Measurements from ENCODE around the gene CLCC1. TPM values are rescaled to one million over a fixed set of nuclear protein-coding genes. Genes with fewer than 3 reads are reported as not detected.

Gene CLCC1
- total and polyA plus RNA-seq, 2 experiments from 2014 or later, result 16.6 to 18.4 TPM

DNA sequence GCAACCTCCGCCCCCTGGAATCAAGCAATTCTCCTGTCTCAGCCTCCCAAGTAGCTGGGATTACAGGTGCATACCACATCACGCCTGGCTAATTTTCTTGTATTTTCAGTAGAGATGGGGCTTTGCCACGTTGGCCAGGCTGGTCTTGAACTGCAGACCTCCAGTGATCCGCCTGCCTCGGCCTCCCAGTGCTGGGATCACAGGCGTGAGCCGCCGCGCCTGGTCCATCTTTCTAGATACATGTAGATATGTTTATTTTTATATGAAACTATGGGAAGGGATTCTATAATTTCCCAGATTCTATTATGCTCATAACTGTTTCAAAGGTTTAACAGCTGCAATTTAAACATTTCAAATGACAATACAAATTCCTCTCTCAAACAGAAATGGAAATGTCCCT is 27.1 kb downstream of the CLCC1 start:
- Histone ChIP-seq H3K36me3 (ENCODE audit: insufficient read depth) (peaks cover 61% of the 10 kb centered on the region), H3K79me2 (replicated peaks; ENCODE audit: insufficient read depth) (no peaks in the 10 kb centered on the region), H4K20me1 (replicated peaks; ENCODE audit: insufficient read depth) (peaks cover 8% of the 10 kb centered on the region; the same call in 1 of the 2 replicates), H3K9me2 (ENCODE audit: insufficient read depth) (no peaks in the 10 kb centered on the region), H3K4me3 (no peak overlapping the region), H2AFZ (no peak overlapping the region), H3K27ac (ENCODE audit: low read depth) (no peak overlapping the region), H3K4me2 (no peak overlapping the region), H3K27me3 (ENCODE audit: insufficient read depth) (no peaks in the 10 kb centered on the region), H3F3A (replicated peaks; ENCODE audit: low read depth) (no peaks in the 10 kb centered on the region), H3K4me1 (ENCODE audit: insufficient read depth) (no peaks in the 10 kb centered on the region)
- H3K4me1 Mint-ChIP-seq, result no peaks in the 10 kb centered on the region
- H3K36me3 Mint-ChIP-seq (ENCODE audit: low read depth), result peaks cover 61% of the 10 kb centered on the region
- H3K9me3 Mint-ChIP-seq, result no peaks in the 10 kb centered on the region
- H3K4me3 Mint-ChIP-seq, result no peak overlapping the region
- ATAC-seq (no peak), DNase-seq (ENCODE audit: low spot score) (no peak)
- no peaks in the 10 kb centered on the region for H3K27me3 Mint-ChIP-seq (ENCODE audit: insufficient read depth, low read depth, poor library complexity)
- TF ChIP-seq ZNF331 (CRISPR knock-in tag; IDR thresholded peaks at IDR 0.05; ENCODE audit: low read depth) (no peak), STAT1 (IDR thresholded peaks at IDR 0.05; ENCODE audit: unreplicated experiment) (no peak), NANOG (IDR thresholded peaks at IDR 0.05; ENCODE audit: borderline replicate concordance) (no peak), EZH2 (IDR thresholded peaks at IDR 0.05; ENCODE audit: low read depth, unreplicated experiment) (no peak), POLR2AphosphoS5 (IDR thresholded peaks at IDR 0.05; ENCODE audit: low read depth) (no peak), ZNF114 (CRISPR knock-in tag; IDR thresholded peaks at IDR 0.05) (no peak), CREB1 (CRISPR knock-in tag; IDR thresholded peaks at IDR 0.05; ENCODE audit: low read depth) (no peak), JUNB (IDR thresholded peaks at IDR 0.05; ENCODE audit: unreplicated experiment) (no peak), EZH2phosphoT487 (IDR thresholded peaks at IDR 0.05; ENCODE audit: unreplicated experiment) (no peak)
- TF ChIP-seq, protein P1, sequence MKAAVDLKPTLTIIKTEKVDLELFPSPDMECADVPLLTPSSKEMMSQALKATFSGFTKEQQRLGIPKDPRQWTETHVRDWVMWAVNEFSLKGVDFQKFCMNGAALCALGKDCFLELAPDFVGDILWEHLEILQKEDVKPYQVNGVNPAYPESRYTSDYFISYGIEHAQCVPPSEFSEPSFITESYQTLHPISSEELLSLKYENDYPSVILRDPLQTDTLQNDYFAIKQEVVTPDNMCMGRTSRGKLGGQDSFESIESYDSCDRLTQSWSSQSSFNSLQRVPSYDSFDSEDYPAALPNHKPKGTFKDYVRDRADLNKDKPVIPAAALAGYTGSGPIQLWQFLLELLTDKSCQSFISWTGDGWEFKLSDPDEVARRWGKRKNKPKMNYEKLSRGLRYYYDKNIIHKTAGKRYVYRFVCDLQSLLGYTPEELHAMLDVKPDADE (IDR thresholded peaks at IDR 0.05), result no peak
- TF ChIP-seq, protein P2, sequence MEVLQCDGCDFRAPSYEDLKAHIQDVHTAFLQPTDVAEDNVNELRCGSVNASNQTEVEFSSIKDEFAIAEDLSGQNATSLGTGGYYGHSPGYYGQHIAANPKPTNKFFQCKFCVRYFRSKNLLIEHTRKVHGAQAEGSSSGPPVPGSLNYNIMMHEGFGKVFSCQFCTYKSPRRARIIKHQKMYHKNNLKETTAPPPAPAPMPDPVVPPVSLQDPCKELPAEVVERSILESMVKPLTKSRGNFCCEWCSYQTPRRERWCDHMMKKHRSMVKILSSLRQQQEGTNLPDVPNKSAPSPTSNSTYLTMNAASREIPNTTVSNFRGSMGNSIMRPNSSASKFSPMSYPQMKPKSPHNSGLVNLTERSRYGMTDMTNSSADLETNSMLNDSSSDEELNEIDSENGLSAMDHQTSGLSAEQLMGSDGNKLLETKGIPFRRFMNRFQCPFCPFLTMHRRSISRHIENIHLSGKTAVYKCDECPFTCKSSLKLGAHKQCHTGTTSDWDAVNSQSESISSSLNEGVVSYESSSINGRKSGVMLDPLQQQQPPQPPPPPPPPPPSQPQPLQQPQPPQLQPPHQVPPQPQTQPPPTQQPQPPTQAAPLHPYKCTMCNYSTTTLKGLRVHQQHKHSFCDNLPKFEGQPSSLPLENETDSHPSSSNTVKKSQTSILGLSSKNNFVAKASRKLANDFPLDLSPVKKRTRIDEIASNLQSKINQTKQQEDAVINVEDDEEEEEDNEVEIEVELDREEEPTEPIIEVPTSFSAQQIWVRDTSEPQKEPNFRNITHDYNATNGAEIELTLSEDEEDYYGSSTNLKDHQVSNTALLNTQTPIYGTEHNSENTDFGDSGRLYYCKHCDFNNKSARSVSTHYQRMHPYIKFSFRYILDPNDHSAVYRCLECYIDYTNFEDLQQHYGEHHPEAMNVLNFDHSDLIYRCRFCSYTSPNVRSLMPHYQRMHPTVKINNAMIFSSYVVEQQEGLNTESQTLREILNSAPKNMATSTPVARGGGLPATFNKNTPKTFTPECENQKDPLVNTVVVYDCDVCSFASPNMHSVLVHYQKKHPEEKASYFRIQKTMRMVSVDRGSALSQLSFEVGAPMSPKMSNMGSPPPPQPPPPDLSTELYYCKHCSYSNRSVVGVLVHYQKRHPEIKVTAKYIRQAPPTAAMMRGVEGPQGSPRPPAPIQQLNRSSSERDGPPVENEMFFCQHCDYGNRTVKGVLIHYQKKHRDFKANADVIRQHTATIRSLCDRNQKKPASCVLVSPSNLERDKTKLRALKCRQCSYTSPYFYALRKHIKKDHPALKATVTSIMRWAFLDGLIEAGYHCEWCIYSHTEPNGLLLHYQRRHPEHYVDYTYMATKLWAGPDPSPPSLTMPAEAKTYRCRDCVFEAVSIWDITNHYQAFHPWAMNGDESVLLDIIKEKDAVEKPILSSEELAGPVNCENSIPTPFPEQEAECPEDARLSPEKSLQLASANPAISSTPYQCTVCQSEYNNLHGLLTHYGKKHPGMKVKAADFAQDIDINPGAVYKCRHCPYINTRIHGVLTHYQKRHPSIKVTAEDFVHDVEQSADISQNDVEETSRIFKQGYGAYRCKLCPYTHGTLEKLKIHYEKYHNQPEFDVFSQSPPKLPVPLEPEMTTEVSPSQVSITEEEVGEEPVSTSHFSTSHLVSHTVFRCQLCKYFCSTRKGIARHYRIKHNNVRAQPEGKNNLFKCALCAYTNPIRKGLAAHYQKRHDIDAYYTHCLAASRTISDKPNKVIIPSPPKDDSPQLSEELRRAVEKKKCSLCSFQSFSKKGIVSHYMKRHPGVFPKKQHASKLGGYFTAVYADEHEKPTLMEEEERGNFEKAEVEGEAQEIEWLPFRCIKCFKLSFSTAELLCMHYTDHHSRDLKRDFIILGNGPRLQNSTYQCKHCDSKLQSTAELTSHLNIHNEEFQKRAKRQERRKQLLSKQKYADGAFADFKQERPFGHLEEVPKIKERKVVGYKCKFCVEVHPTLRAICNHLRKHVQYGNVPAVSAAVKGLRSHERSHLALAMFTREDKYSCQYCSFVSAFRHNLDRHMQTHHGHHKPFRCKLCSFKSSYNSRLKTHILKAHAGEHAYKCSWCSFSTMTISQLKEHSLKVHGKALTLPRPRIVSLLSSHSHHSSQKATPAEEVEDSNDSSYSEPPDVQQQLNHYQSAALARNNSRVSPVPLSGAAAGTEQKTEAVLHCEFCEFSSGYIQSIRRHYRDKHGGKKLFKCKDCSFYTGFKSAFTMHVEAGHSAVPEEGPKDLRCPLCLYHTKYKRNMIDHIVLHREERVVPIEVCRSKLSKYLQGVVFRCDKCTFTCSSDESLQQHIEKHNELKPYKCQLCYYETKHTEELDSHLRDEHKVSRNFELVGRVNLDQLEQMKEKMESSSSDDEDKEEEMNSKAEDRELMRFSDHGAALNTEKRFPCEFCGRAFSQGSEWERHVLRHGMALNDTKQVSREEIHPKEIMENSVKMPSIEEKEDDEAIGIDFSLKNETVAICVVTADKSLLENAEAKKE (CRISPR knock-in tag; IDR thresholded peaks at IDR 0.05), result no peak
- TF ChIP-seq, protein P3, sequence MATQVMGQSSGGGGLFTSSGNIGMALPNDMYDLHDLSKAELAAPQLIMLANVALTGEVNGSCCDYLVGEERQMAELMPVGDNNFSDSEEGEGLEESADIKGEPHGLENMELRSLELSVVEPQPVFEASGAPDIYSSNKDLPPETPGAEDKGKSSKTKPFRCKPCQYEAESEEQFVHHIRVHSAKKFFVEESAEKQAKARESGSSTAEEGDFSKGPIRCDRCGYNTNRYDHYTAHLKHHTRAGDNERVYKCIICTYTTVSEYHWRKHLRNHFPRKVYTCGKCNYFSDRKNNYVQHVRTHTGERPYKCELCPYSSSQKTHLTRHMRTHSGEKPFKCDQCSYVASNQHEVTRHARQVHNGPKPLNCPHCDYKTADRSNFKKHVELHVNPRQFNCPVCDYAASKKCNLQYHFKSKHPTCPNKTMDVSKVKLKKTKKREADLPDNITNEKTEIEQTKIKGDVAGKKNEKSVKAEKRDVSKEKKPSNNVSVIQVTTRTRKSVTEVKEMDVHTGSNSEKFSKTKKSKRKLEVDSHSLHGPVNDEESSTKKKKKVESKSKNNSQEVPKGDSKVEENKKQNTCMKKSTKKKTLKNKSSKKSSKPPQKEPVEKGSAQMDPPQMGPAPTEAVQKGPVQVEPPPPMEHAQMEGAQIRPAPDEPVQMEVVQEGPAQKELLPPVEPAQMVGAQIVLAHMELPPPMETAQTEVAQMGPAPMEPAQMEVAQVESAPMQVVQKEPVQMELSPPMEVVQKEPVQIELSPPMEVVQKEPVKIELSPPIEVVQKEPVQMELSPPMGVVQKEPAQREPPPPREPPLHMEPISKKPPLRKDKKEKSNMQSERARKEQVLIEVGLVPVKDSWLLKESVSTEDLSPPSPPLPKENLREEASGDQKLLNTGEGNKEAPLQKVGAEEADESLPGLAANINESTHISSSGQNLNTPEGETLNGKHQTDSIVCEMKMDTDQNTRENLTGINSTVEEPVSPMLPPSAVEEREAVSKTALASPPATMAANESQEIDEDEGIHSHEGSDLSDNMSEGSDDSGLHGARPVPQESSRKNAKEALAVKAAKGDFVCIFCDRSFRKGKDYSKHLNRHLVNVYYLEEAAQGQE (IDR thresholded peaks at IDR 0.05; ENCODE audit: unreplicated experiment), result no peak
- TF ChIP-seq, protein P4, sequence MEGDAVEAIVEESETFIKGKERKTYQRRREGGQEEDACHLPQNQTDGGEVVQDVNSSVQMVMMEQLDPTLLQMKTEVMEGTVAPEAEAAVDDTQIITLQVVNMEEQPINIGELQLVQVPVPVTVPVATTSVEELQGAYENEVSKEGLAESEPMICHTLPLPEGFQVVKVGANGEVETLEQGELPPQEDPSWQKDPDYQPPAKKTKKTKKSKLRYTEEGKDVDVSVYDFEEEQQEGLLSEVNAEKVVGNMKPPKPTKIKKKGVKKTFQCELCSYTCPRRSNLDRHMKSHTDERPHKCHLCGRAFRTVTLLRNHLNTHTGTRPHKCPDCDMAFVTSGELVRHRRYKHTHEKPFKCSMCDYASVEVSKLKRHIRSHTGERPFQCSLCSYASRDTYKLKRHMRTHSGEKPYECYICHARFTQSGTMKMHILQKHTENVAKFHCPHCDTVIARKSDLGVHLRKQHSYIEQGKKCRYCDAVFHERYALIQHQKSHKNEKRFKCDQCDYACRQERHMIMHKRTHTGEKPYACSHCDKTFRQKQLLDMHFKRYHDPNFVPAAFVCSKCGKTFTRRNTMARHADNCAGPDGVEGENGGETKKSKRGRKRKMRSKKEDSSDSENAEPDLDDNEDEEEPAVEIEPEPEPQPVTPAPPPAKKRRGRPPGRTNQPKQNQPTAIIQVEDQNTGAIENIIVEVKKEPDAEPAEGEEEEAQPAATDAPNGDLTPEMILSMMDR (conservative IDR thresholded peaks at IDR 0.05; ENCODE audit: low read depth in 2 of 2), result no peak
- H3K27ac Mint-ChIP-seq, result no peak overlapping the region

Measured in GM23338 (cell line).